HL-60/S4 (cell line): ENCODE measurements around the gene MRPL58.

ENCODE experiments used
- in situ Hi-C: fragments of 300-500 bp; cut with MboI; formaldehyde crosslinking; loops from 2 replicates; pipeline ENCODE4 v1.14.3; 2022; ENCODE audit warnings: low sequenced_read_pairs

Gene MRPL58

GRCh38 chr17:75068750-75069149 is 56.3 kb downstream of the MRPL58 start:
- in situ Hi-C loops = loop anchor here (5.0 kb wide), 1 partner anchor 34 kb away; no protein-coding TSS in a partner anchor

- in situ Hi-C loops = loop anchor here (5.0 kb wide), 1 partner anchor 33 kb away; no protein-coding TSS in a partner anchor
Observed at GRCh38 chr17:75069783-75070182, 57.3 kb downstream of the MRPL58 start.
